IMR-90 (cell line): ENCODE measurements around the gene OPTC.

ENCODE experiments used
- CTCF ChIP-seq: conservative IDR thresholded peaks from 2 replicates; pipeline ENCODE4 v1.5.1; 2012; ENCODE audit warnings: mild to moderate bottlenecking, low read depth, low read length, improper control_type of control experiment
- MAZ ChIP-seq: IDR thresholded peaks from 2 replicates; pipeline ENCODE4 v1.6.1; 2012; ENCODE audit warnings: low read depth, mild to moderate bottlenecking, low read length, improper control_type of control experiment, moderate library complexity, borderline replicate concordance
- NFE2L2 ChIP-seq: fragments of 150-350 bp; IDR thresholded peaks from 2 replicates; pipeline ENCODE4 v1.6.1; 2016; ENCODE audit warnings: low read depth, mild to moderate bottlenecking, low read length
- POLR2A ChIP-seq: IDR thresholded peaks from 2 replicates; pipeline ENCODE4 v1.6.1; 2012; ENCODE audit warnings: mild to moderate bottlenecking, low read depth, low read length
- SMC3 ChIP-seq: fragments of 150-350 bp; IDR thresholded peaks from 2 replicates; pipeline ENCODE4 v1.6.1; 2016; ENCODE audit warnings: low read depth, mild to moderate bottlenecking, antibody characterized with exemption, low read length, moderate library complexity

GRCh38 chr1:203488539-203488938 is 5.4 kb upstream of the OPTC start:
- TF ChIP-seq CTCF (no peak), POLR2A (no peak), NFE2L2 (no peak), MAZ (no peak), SMC3 (no peak)
